HL-60/S4 treated with phorbol 12-myristate 13-acetate at 8.2 ng/mL for 4 days and 3 days (cell line): Measurements from ENCODE around the gene FHOD3.

Experiments
- in situ Hi-C: fragments of 300-500 bp; cut with MboI; formaldehyde crosslinking; loops from 2 replicates; pipeline ENCODE4 v1.15.0; 2022; ENCODE audit warnings: low sequenced_read_pairs

Gene FHOD3

GRCh38 chr18:36403896-36404820 is 106.6 kb downstream of the FHOD3 start:
- in situ Hi-C loops = loop anchor here (25.0 kb wide), 1 partner anchor 108 kb away; no protein-coding TSS in a partner anchor

GRCh38 chr18:36405611-36406010 is 108.1 kb downstream of the FHOD3 start:
- in situ Hi-C loops = loop anchor here (25.0 kb wide), 1 partner anchor 107 kb away; no protein-coding TSS in a partner anchor

- in situ Hi-C loops = loop anchor here (25.0 kb wide), 1 partner anchor 105 kb away; no protein-coding TSS in a partner anchor
Measured at GRCh38 chr18:36406805-36407204, 109.3 kb downstream of the FHOD3 start.

- in situ Hi-C loops = loop anchor here (25.0 kb wide), 1 partner anchor 104 kb away; no protein-coding TSS in a partner anchor
Measured at GRCh38 chr18:36408606-36409005, 111.1 kb downstream of the FHOD3 start.

GRCh38 chr18:36409779-36410178 is 112.3 kb downstream of the FHOD3 start:
- in situ Hi-C loops = loop anchor here (25.0 kb wide), 1 partner anchor 103 kb away; no protein-coding TSS in a partner anchor

- in situ Hi-C loops = loop anchor here (25.0 kb wide), 1 partner anchor 102 kb away; no protein-coding TSS in a partner anchor
Measured at GRCh38 chr18:36410346-36410745, 112.8 kb downstream of the FHOD3 start.

- in situ Hi-C loops = loop anchor here (25.0 kb wide), 1 partner anchor 101 kb away; no protein-coding TSS in a partner anchor
Measured at GRCh38 chr18:36411745-36412168, 114.2 kb downstream of the FHOD3 start.

GRCh38 chr18:36412778-36413177 is 115.3 kb downstream of the FHOD3 start:
- in situ Hi-C loops = loop anchor here (25.0 kb wide), 1 partner anchor 100 kb away; no protein-coding TSS in a partner anchor

- in situ Hi-C loops = loop anchor here (25.0 kb wide), 1 partner anchor 97 kb away; no protein-coding TSS in a partner anchor
Measured at GRCh38 chr18:36415171-36415570, 117.7 kb downstream of the FHOD3 start.

- in situ Hi-C loops = loop anchor here (25.0 kb wide), 1 partner anchor 97 kb away; no protein-coding TSS in a partner anchor
Measured at GRCh38 chr18:36415625-36416024, 118.1 kb downstream of the FHOD3 start.

- in situ Hi-C loops = loop anchor here (25.0 kb wide), 1 partner anchor 93 kb away; no protein-coding TSS in a partner anchor
Measured at GRCh38 chr18:36419188-36419899, 121.8 kb downstream of the FHOD3 start.

GRCh38 chr18:36419900-36420531 is 122.5 kb downstream of the FHOD3 start:
- in situ Hi-C loops = loop anchor here (25.0 kb wide), 1 partner anchor 92 kb away; no protein-coding TSS in a partner anchor

- in situ Hi-C loops = loop anchor here (25.0 kb wide), 1 partner anchor 91 kb away; no protein-coding TSS in a partner anchor
Measured at GRCh38 chr18:36420826-36421225, 123.3 kb downstream of the FHOD3 start.

GRCh38 chr18:36424741-36425142 is 127.2 kb downstream of the FHOD3 start:
- in situ Hi-C loops = loop anchor here (25.0 kb wide), 1 partner anchor 88 kb away; no protein-coding TSS in a partner anchor

- in situ Hi-C loops = no loop called here
Measured at GRCh38 chr18:36427369-36427768, 129.9 kb downstream of the FHOD3 start.

- in situ Hi-C loops = no loop called here
Measured at GRCh38 chr18:36427831-36428230, 130.3 kb downstream of the FHOD3 start.

- in situ Hi-C loops = no loop called here
Measured at GRCh38 chr18:36428431-36429029, 131.0 kb downstream of the FHOD3 start.

- in situ Hi-C loops = no loop called here
Measured at GRCh38 chr18:36432880-36433555, 135.5 kb downstream of the FHOD3 start.

- in situ Hi-C loops = no loop called here
Measured at GRCh38 chr18:36436387-36436786, 138.9 kb downstream of the FHOD3 start.
